ENCODE measurements around the gene RHOG.

The RHOG gene

DNA sequence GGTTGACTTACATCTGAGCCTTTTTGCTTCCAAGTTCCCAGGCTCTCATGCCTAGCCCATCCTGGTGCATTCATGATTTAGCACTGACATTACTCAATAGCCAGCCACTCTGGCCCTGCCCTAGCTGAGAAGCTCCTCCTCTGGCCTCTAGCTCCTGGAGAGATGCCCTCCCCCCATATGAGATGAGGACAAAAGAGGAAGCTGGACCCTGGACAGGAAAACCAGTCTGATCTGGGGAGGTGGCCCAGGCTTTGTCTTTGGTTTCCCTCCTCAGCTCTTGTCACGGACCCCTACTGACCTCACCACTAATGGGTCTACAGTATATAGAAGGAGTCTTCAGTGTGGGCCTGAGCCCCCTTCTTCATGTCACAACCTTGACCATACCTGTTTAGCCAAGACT, 3.0 kb downstream of the RHOG start:
- Histone ChIP-seq H3K4me3 (peak overlapping the region in 3 of 7 experiments; percentile 14 to 93 (median 20)), H3K27ac (peak overlapping the region in 19 of 21 experiments; percentile 4 to 100 (median 74))

DNA sequence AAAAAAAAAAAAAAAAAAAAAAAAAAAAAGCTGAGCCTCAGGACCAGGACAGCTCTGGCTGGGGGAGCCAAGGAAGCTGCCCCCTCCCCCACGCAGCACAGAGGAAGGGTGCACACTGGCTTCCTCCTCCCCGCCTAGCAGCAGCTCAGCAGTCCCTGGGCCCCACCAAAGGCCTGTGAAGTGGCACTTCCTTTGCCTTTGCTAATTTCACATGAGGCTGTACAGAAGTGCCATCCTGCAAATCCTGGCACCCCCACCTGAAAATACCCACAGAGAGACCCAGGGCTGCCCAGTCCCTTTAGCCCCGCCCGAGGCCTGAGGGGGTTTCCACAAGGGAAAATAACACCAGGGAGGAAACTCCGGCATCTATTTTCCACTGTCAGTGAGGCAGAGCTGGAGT, 3.9 kb downstream of the RHOG start:
- peak overlapping the region in 2 of 7 experiments; percentile 14 to 20 for H3K4me3 ChIP-seq
- H3K27ac ChIP-seq: peak overlapping the region in 17 of 21 experiments; percentile 12 to 100 (median 71)

DNA sequence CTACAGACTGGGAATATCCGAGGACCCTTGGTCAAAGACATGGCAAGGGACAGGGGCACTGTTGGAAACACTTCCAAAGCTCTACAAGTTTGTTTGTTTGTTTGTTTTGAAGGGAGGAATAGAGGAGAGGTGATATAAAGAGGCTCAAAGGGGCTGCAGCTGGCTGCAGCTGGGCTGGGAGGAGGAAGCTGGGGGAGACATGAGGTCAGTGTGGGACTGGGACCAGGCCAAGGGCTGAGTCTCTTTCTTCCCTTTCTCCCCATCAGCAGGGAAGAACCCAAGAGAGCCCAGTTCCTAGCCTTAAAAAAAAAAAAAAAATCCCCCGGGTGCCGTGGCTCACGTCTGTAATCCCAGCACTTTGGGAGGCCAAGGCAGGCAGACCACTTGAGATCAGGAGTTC, 5.0 kb downstream of the RHOG start:
- no peak overlapping the region for H3K4me3 ChIP-seq
- peak overlapping the region in 15 of 21 experiments; percentile 3 to 100 (median 39) for H3K27ac ChIP-seq

DNA sequence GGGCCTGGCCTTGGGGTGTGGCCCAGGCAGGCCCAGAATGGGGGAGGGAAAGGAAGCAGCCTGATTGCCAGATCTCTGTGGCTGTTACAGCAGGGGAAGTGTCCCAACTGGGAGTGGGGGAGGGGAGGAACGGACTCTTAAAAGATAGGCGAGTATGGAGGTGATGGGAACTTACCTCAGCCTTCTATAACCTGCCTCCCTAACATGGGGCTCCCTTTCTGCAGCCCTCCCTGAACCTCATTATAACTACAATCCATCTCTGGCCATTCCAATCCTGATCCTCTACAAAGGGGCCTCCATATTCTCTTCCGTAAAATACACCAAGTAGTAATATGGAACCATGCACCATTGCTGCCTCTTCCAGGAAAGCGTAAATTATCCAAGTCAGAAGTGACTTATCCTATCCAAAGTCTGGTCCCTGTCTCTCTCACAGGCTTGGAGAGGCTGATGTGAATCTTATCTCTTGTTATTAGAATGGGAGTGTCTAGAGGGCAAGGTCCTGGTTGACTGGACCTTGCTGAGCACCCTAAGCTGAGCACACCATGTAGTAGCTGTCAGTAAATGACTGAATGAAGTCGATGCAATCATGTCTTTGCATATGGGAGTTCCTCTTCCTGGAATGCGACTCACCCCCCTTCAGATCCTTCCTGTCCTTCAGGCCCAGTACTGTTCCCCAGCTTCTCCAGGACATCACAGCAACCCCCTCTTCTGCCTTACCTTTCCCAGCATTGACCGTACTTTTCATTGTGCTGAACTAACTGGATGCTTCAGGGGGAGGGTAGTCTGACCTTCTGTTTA, 5.9 kb downstream of the RHOG start:
- Histone ChIP-seq H3K4me3 (peak overlapping the region in 1 of 7 experiments; percentile 2), H3K27ac (peak overlapping the region in 18 of 21 experiments; percentile 11 to 100 (median 38))

DNA sequence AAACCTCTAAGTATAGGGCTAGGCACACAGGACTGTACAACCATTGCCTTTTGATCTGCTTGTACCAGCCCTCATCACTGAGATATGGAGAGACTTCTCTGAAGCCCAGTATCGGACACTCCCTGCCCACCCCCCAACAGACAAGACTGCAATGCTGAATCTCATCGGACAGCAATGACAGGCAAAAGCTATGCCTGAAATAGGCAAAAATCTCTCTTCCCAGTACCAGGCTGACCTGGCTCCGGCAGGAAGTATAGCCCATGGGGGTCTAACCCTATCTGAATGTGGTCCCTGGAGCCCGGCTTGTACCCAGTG, 6.5 kb downstream of the RHOG start:
- Histone ChIP-seq H3K27ac (peak overlapping the region in 16 of 21 experiments; percentile 21 to 100 (median 36)), H3K4me3 (peak overlapping the region in 1 of 7 experiments; percentile 2)

DNA sequence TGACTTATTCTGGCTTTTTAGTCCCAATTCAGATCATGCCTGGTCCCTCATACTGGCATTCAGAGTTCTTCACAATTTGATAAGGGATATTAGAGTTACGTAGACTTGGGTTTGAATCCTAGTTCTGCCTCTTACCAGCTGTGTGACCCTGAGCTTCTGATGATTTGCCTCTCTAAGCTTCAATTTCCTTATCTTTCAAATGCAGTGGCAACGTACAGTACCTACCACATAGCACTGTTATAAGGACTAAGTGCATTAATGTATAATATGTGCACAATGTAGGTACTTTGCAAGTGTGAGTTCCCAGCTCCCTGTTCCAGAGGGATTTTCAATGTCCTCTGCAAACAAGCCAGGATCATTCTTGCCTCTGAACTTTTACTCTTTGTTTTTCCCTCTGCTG, 7.3 kb downstream of the RHOG start:
- Histone ChIP-seq H3K27ac (peak overlapping the region in 8 of 21 experiments; percentile 18 to 97 (median 34)), H3K4me3 (no peak overlapping the region)

DNA sequence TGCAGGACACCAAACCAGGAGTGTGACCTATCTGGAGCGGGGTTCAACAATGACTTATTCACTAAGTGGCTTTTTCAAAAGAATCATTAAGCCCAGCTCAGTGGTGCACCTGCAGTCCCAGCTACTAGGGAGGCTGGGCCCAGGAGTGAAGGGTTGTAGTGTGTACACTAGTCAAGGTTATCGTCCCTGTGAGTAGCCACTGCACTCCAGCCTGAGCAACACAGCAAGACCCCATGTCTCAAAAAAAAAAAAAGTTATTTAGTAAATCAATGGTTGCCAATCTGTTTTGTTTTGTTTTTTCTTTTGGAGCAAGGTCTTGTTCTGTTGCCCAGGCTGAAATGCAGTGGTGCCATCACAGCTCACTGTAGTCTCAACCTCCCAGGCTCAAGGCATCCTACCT, 7.9 kb downstream of the RHOG start:
- peak overlapping the region in 12 of 21 experiments; percentile 1 to 77 (median 44) for H3K27ac ChIP-seq
- H3K4me3 ChIP-seq: no peak overlapping the region

DNA sequence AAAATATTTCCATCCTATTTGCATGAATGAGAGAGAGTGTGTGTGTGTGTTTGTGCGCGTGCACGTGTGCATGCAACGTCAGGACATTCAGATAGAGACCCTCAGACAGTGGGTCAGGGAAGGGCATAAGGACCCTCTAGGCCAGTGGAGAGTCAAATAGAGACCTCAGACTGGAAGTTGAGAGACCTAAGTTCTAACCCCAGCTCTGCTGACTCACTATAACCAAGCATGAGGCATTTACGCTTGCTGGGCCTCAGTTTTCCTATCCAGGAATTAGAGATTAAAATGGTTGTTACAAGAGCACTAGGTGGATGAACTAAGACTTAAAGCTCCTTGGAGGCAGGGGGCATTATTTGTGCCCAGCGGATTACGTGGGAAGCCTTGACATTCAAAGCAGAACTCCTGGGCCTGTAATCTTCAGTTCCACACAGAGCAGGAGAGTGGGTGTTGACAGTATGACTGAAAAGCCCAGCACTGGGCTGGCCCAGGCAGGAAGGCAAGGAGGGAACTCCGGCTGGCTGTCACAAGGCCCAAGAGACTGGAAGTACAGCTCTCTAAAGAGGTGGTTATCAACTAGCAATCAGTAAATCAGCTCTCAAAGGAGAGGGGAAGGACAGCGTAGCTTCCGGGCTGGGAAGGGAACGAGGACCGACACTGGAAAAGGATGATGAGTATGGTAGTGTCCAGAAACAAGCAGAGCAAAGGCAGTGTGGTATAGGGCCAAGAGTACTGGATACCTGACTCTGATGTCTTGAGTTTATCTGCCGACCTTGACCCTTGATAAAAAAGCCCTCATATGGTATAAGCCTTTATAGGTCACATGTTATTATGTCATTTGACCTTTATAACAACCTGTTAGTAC, 9.2 kb downstream of the RHOG start:
- no peak overlapping the region for H3K4me3 ChIP-seq
- peak overlapping the region in 13 of 21 experiments; percentile 1 to 70 (median 28) for H3K27ac ChIP-seq

DNA sequence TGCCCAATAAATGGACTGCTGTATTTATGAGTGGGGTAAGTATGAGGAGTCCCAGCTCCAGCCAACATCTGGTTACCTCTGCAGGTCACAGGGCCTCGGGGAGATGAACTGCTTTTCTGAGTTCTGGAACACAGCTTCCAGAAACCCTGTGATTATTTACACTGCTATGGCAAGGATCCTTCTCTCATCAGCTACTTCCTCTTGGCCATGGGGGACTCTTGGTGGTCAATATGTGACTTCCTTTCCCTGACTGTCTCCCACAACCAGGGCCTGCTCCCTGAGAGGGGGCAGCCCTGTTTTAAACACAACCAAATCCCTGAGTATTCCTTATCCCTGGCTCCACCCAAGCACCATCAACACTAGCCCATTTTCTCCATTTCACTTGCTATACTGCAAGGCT, 10.0 kb downstream of the RHOG start:
- peak overlapping the region in 9 of 21 experiments; percentile 5 to 70 (median 50) for H3K27ac ChIP-seq

DNA sequence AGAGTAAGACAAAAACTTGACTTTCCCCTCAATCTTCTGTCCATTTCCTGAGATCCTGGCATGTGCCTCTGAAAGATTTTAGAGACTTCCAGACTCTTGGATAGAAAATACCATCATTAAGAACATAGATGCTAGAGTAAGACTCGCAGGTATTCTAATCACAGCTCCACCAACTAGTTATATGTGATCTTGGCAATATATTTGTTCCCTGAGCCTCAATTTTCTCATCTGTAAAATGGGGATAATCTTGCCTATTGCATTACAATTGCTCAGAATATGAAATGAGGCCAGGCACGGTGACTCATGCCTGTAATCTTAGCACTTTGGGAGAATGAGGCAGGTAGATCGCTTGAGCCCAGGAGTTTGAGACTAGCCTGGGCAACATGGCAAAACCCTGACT, 10.7 kb downstream of the RHOG start:
- Histone ChIP-seq H3K4me3 (no peak overlapping the region), H3K27ac (no peak overlapping the region)

More for the DNA sequence above, 10.0 kb downstream of the RHOG start:
- H3K4me3 ChIP-seq: no peak overlapping the region

DNA sequence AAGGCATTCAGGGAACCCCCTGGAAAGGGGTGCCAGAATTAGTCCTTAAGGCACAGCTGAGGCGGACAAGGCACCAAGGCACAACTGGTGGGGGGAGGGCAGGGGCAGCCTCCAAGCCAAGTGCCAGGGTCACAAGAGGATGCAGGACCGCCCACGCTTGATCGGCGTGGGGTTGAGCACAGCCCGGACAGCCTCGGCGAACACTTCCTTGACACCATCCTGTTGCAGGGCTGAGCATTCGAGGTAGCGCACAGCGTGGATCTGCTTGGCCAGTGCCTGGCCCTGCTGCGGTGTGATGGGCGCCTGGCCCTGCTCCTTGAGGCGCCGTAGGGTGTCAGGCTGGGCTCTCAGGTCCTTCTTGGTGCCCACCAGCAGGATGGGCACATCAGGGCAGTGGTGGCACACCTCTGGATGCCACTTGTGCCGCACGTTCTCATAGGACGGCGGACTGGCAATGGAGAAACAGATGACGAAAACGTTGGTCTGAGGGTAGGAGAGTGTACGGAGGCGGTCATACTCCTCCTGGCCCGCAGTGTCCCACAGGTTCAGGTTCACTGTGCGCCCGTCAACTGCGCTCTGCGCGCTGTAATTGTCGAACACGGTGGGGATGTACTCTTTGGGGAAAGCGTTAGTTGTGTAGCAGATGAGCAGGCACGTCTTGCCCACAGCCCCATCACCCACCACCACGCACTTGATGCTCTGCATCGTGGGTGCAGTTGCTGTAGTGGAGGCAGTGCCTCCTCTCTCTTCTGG, 13.1 kb downstream of the RHOG start:
- H3K27ac ChIP-seq: no peak overlapping the region
- no peak overlapping the region for H3K4me3 ChIP-seq

DNA sequence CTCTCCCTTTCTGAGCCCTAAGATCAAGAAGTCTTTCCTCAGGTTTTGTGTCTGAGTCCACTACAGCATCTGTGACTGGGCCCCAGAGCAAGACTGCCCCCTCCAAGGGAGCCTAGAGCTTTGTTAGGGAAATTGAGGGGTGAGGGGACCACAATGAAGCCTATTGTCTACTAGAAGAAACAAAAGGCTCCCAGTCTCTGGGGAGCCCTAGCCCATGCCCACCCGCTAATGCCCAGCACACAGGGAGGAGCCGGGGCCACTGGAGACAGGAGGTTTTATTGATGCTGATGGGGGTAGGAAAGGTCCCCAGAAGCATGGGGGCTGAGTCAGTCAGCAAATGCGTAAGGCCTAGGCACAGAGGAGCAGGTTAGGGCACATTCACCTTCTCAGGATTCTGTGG, 14.0 kb downstream of the RHOG start:
- Histone ChIP-seq H3K4me3 (no peak overlapping the region), H3K27ac (no peak overlapping the region)

DNA sequence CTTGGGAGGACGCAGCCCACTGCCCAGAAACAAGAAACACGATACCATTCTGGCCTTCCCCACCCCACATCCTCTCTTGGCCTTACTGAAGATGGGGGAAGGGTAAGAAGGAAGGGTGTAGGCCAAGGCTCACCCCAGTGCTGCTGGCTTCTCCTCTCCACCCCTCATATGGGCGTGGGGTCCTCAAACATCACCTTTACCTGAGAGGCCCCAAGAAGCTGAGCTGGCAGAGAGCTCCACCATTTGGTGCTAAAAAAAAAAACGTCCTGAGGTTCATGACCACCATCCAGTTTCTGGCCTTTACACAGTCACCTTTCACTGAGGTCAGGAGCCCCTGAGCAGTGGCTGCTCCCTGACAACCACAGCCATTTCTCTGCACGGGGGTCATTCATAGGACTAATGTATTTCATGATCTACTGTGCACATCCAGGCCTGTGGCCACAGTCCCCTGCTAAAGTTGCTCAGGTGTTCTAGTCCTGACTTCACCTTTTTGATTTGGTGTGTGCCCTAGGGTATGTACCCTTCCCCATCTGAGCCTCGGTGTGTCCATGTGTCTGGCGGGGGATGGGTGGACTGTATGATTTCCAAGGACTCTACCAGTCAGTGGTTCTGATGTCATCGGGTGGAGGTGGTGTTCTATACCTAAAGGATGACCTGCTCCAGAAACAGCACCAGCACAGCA, 15.1 kb downstream of the RHOG start:
- no peak overlapping the region for H3K4me3 ChIP-seq
- peak overlapping the region in 1 of 21 experiments; percentile 1 for H3K27ac ChIP-seq

DNA sequence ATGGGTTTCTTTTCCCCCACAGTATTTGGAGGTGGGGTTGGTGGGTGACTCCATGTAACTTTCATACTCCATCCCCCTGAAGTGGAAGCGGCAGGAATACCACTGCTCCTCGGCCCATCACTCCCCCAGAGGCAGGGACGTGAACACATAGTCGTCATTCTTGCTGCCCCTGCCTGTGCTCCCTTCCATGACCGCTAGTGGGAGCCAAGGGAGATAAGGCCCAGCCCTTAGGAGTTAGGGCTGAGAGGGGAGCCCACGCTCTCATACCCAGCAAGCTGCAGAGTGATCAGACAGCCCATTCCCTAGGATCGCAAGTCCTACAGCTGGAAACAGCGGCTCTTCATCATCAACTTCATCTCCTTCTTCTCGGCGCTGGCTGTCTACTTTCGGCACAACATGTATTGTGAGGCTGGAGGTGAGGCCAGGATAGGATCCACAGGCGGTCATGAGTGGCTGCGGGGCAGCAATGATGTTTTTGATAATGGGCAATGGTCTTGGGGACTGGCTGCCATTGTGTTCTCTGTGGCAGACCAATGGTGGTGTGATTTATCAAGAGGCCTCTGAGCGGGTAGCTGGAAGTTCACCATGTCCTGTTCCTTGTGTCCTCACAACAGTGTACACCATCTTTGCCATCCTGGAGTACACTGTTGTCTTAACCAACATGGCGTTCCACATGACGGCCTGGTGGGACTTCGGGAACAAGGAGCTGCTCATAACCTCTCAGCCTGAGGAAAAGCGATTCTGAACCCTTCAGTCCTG, 15.9 kb downstream of the RHOG start:
- Histone ChIP-seq H3K4me3 (no peak overlapping the region), H3K27ac (no peak overlapping the region)

DNA sequence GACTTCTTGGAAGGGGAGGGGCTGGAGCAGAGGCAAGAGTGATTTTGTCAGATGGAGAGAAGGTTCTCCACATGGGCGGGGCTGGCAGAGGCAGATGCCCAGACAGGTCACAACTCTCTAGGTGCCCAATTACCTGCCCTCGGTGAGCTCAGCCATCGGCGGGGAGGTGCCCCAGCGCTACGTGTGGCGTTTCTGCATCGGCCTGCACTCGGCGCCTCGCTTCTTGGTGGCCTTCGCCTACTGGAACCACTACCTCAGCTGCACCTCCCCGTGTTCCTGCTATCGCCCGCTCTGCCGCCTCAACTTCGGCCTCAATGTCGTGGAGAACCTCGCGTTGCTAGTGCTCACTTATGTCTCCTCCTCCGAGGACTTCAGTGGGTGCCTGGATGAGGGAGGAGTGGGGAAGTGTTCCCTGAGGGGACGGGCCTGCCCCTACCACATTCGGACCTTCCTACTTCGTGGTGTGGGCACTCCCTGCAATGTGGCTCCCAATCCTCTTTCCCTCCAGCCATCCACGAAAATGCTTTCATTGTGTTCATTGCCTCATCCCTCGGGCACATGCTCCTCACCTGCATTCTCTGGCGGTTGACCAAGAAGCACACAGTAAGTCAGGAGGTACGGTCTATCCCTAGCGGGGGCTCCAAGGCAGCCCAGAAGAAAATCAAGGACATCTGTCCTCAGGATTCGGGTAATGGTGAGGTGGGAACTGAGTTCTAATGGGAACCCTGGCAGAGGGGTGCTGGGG, 16.8 kb downstream of the RHOG start:
- peak overlapping the region in 1 of 21 experiments; percentile 8 for H3K27ac ChIP-seq
- no peak overlapping the region for H3K4me3 ChIP-seq

DNA sequence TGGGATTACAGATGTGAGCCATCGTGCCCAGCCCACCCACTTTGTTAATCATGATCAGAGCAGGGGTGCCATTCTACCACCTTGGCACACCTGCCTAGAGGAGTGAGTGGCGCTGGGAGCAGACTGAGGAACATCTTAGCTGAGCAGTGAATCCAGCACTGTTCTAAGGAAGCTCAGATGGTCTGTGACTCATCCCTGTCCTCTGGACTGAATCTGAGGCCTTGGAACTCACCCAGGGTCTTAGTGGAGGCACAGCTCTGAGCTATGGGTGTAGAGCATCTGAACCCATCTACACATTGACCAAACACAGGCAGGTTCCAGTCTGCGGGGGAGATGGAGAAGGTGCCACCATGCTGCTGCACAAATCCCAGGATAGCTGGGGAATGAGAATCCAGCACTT, 17.5 kb downstream of the RHOG start:
- no peak overlapping the region for H3K4me3 ChIP-seq
- peak overlapping the region in 1 of 21 experiments; percentile 8 for H3K27ac ChIP-seq

DNA sequence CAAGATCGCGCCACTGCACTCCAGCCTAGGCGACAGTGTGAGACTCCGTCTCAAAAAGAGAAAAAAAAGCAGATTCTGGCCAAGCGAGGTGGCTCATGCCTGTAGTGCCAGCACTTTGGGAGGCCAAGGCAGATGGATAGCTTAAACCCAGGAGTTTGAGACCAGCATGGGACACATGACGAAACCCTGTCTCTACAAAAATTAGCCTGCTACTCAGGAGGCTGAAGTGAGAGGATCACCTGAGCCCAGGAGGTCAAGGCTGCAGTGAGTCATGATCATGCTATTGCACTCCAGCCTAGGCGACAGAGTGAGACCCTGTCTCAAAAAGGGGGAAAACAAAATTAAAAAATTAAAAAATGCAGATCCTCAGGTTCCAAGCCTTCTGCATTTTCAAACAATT, 18.4 kb downstream of the RHOG start:
- Histone ChIP-seq H3K4me3 (no peak overlapping the region), H3K27ac (no peak overlapping the region)

DNA sequence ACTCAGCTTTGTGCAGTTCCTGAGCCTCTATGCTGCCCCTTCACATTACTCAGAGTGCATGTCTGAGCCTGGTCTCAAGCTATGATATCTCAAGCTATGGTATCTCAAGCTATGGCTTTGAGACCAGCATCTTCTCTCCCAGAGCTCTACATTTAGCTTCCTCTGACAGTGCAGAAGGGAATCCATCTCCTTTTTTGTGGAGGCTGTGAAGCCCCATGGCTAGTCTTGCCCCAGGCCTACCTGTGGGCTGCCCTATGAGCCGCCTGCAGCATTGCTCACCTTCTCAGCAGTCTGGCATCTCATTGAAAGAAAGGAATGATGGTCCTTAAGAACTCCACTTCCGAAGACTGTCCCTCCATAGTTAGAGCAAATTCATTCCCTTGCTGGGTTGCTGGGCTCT, 19.8 kb downstream of the RHOG start:
- no peak overlapping the region for H3K4me3 ChIP-seq
- H3K27ac ChIP-seq: no peak overlapping the region

All from skin epidermis (tissue), 12 donors.